Endothelial cell of hepatic sinusoid (primary cell): ENCODE results near the gene GZMB.
"Not testable (repeated sequence)": the region's sequence is repeated elsewhere in the genome, so short reads cannot be mapped to it uniquely, and the experiment has no call there.

Source experiments
- in situ Hi-C: cut with HindIII; loops from 2 replicates; pipeline ENCODE4 v1.10.0; 2017; ENCODE audit warnings: low sequenced_read_pairs

GZMB gene, protein sequence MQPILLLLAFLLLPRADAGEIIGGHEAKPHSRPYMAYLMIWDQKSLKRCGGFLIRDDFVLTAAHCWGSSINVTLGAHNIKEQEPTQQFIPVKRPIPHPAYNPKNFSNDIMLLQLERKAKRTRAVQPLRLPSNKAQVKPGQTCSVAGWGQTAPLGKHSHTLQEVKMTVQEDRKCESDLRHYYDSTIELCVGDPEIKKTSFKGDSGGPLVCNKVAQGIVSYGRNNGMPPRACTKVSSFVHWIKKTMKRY

DNA sequence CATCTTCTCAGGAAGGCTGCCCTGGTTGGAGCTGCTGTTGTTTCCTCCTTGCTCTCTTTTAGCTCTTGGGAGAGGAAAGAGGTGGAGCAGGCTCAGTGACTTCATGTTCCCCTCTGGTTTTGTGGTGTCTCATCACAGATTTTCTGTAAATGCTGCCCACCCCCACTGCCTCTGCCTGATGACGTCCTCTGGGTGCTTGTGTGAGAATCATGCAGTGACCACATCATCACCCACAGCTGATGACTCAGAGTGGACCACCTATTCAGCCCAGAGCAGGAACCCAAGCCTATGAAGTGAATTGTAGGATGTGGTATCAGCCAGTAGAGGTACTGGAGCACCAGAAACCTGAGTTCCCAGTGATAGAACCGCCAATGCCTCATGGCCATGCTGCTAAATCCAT is at the start of gene GZMB:
GZMB (minus strand) TSS at position 33 of the 400 bp plus-strand sequence; CDS start at position 3, 30 bp downstream.
- in situ Hi-C loops, result no loop called here

DNA sequence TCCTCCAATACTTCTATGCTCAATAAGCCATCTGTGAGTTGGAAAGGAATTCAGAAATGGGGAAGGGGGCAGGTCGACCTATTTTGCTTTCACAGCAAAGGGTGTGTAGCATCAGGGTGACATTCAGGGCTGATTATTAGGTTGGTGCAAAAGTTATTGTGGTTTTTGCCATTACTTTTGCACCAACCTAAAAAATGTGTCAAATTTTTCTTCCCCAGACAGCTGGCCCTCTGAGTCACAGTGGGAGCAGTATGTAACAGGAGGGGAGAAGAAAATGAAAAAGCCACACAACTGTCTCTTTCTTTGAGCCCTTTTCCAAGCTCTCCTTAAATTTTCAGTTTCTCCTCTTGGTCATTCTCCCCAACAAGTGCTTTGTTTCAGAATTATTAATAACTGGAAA is 47.1 kb upstream of the GZMB start:
- in situ Hi-C loops, result no loop called here

DNA sequence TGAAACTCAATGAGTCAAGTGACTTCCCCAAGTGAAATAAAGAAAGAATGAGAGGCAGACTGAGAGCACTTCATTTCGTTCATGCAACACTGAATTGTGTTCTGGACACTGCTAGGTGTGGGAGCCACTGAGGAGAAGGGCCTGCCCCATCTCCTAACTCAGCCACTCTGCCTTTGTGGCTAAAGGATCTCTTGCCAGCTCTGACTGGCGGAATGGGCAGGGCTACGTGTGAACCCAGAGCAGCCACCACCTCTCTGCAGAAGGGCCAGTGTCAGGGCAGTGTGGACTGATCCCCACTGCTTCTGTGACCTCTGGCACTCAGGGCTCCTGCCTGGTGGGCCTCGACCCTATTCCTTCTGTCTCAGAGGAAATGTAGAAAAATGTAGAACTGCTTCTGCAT is 46.5 kb upstream of the GZMB start:
- in situ Hi-C loops, result no loop called here

DNA sequence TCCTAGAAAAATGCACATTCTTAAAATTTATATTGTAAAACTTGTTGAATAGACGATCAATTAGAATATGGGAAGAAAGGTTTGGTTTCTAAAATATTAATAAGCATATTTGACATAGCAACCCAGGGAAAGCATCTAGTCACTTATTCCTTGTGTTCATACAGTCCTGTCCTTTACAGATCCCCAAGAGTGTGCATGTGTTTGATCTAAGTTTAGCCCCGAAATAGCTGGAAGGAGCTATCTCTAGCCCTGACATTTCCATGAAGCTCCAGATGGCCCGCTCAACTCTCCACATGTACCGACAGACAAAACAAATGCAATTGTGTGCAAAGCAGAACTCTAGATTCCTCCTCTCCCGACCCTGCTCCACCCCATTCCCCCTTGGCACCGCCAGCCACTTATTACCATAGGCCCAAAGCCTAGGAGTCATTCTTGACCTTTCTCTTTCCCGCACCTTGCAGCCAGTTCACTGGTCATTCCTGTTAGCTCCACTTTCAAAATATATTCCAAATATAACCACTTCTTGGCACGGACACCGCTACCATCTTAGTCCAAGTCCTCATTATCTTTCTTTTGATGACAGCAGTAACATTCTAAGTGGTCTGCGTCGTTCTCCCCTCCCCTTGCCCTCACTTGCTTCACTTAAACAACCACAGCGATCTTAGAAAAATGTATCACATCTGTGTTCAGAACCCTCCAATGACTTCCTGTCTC is 45.4 kb upstream of the GZMB start:
- in situ Hi-C loops, result no loop called here

DNA sequence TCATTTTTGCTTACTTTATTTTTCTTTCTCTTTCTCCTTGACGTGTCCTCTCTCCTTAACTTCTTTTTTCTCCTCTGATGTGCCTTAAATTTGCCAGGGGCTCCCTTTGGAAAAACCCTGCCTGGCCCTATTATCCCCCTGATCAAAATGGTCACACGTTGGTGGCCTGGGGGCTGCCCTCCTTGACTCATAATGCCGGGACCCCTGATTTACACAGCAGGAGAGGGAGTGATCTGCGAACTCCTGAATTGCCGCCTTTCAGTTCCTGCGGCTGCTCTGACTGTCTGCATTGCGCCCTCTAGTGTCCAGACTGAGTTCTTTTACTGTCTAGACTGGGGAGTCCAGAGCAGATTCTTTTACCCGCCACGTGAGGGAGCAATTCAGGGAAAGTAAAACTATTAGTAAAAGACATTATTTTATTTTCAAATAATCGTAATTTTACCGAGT is 44.8 kb upstream of the GZMB start:
- in situ Hi-C loops, result no loop called here

DNA sequence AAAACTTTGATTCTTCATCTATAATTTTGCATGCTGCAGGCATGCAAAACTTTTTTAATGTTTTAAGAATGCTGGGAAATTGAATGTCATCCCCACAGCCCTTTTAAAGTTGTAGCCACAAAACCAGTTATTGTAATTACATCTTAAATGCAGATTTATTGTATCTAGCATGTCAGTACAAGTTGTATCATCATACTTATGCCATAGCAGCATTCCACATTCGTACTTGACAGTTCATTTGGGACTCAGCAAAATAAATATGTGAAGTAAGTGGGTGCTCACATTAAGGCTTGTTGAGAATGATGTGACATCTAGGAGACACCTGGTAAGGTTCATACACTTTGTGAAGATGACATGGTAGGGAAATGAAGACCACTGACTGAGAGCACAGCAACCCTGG is 44.0 kb upstream of the GZMB start:
- in situ Hi-C loops, result no loop called here

DNA sequence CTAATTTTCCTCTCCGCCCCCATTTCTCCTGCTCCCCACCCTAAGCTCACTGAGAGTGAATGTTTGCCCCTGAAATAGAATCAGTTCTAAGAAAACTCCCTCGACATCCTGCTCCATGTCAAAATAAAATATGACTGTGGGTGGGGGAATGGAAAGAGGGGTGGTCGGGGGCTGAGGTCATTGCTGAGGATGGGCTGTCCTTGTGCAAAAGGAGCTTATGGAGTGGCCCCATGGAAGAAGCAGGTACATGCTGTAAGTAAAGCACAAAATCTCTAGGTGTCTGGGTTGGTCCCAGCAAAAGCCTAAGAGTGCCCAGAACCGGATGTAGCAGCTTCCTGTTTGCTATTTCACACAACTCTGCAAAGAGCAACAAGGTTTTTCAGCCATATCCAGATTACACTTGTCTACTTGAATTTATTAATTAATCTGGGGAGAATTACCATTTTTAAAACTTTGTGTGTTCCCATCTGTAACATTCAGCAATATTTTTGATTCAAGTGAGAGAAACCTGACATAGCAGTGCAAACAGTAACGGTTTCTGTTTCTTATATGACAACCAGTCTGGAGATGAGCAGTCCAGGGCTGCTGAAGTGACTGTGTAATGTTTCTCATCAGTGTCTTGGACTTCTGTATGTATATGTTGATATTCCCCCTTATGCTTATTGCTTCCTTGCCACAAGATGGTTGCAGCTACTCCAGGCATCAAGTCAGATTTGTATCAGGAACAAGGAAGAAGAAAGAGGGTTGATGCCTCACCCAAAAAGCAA is 40.4 kb upstream of the GZMB start:
- in situ Hi-C loops, result no loop called here

DNA sequence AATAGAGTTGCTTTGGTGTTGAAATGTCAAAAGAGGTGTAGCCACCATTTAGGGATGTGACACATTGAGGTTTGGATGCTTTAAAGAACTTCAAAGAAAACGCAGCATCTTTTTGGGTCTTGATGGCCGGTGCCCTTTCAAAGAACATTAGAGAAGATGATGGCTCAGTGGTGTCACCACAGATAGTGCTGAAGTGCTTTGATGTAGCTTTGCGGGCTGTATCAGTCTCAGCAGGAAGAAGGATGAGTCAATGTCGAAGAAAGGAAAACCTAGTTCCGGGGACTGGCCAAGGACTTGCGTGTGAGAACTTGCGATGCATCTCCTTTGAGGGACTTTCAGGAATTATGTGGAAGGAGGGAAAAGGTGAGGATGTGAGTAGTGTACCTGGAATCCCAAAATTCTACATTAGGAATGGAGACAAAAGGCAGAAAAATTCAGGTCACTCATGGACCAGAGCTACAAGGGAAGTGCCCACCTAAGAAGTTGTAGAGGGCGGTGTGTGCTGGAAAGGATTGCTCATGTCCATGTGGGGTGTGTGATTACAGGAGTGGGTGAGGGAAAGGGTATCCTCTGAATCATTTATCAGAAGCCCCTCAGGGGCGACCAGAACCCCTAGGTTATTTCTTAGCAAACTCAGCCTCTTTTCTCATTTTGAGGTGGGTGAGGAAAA is 39.7 kb upstream of the GZMB start:
- in situ Hi-C loops, result no loop called here

DNA sequence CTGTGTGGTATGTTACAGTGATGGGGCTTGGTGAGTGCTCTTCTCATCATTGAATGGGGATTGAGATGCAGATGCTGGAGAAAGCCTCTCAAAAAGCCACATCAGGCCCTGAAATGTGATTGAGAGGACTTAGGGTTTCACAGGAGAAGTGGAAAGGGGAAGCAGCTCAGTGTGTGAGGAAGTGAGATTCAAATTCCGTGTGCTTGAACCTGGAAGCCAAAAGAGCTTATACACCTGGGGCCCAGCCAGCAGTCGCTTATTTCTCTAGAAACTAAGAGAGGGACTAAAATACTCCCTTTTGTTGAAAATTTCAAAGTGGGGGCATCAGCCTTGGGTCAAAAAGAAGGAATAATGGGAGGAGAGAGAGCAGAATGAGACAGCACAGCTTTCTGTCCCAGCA is 39.1 kb upstream of the GZMB start:
- in situ Hi-C loops, result no loop called here

DNA sequence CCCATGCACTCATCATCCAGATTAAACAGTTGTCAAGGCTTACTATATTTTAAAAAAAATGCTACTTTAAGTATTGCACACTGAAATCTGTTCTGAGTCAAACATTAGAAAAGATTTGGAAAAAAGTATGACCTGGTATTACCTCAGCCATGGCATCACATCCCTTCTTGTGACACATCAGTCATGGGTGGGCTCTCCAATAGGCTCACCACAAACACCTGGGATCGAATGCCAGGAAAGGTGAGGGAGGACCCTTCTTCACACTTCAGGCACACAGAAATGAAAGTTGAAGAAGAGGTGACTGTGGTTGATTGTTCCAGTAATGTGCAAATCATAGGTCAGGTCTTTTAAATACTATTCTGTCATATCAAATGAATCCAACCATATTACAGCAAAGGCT is 36.6 kb upstream of the GZMB start:
- in situ Hi-C loops, result no loop called here

DNA sequence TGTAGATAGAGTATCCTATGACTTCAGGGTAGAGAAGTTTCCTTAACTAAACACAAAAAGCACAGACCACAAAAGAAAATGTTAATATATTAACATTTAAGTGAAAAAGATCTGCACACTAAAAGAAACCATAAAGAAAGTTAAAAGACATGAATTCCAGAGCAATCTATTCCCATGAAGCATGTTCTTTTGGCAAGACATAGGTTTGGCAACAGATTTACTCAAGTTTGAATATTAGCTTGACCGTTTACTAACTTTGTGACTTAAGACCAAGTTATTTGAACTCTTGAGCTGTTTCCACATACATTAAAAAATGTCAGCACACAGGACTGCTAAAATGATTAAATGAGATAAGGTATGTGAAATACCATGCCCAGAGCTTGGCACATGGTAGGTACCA is 35.7 kb upstream of the GZMB start:
- in situ Hi-C loops, result no loop called here

DNA sequence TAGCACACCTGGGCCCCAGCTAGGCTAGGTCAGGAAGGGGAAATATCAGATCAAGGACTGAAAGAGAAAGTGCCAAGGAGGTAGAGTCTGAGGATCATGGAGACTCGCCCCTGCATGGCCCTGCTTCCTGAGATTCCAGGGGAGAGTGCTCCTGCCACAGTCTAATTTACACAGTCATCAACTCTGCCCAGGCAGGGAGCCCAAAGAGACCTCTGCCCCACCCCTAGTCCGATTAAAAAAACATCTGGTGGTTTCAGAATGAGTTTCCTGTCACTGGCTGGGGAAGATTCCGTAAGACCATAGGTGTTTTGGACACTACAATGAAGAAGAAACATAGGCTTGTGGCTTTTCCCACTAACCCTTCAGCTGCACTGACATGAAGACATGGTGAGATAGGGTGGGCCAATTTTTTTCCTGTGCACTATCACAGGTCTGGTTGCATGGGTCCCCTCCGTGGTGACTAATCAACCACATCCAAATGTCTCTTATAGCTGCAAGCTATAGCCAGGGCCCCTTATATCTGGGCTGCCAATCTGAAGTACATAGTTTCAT is 31.5 kb upstream of the GZMB start:
- in situ Hi-C loops, result no loop called here

DNA sequence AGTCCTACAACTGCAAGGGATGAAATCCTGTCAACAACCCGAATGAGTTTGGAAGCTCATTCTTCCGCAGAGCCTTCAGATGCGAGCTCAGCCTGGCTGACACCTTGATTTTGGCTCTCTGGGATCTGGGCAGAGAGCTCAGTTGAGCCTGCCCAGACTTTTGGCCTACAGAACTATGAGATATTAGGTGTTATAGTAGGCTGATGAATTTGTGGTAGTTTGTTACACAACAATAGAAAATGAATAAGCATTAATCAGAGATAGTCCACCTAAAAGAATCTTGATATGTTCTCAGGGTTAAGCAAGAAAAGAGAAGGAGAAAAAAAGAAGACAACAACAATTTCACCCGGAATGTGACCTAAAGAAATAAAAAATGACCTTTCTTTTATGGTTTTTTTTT is 30.4 kb upstream of the GZMB start:
- in situ Hi-C loops, result no loop called here

DNA sequence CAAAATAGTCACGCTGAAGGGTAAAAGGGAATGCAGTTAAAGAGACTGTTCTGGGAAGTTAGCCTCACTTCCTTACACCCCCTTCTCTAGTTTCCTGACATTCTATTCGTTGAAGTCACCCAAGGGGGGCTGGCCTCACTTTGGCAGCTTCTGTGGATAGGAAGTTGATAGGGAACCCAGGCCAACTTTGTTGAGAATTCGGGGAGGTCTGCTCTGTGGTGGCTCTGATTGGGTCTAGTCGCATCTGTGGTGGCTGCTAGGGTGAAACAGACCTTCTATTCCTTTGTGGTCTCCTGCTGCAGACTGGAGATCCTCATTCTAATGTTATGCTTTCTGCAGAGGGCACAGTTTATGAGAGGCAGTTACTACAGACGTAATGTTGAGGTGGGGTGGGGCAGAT is 28.8 kb upstream of the GZMB start:
- in situ Hi-C loops, result no loop called here

DNA sequence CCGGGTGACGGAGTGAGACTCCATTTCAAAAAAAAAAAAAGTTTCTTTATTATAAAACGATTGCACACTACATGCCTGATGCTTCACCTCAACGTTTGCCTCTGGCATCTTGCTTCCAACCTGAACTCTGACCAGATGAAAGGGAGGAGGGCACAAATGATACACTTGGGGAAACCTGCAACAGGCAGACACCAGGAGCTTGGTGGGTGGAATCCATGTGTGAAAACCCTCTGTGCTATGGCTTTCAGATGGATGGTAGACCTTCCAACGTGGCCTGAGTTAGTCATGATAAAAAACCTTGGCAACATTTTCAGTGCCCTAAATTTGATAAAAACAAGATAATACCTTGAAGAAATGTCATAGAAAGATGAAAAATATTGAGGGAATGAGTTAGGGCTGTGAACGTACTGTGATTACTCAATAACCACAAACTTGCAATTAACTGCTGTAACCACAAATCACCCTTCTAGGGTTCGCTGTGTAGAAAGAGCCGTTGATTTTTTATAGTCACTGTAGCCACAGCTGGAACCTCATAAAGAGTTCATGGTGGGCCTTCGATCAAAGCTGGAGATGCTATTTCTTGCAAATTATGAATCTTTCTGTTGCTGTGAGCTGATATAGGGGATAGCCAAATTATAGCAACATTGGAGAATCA is 26.1 kb upstream of the GZMB start:
- in situ Hi-C loops, result no loop called here

DNA sequence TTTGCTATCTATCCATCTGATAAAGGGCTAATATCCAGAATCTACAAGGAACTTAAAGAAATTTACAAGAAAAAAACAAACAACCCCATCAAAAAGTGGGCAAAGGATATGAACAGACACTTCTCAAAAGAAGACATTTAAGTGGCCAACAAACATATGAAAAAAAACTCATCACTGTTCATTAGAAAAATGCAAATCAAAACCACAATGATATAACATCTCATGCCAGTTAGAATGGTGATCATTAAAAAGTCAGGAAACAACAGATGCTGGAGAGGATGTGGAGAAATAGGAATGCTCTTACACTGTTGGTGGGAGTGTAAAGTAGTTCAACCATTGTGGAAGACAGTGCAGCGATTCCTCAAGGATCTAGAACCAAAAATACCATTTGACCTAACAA is 14.4 kb upstream of the GZMB start:
- in situ Hi-C loops, result not testable (repeated sequence)

DNA sequence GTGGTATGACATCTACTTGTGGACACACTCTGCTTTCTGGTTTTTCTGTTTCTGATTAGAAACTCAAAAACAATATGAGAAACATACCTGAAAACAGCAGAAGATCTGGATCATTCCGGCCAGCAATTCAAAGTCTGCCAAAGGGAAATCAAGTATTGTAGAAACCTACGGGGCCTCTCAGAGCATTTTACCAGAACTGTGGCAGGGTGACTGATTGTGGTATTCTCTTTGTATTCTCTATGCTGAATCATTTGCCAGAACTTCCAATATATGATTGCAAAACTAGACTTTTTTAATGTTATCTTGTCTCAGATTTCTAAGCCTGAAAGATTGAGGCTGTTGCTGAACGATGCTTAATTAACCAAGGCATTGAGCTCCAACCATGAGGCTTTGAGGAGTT is 5.9 kb upstream of the GZMB start:
- in situ Hi-C loops, result no loop called here

DNA sequence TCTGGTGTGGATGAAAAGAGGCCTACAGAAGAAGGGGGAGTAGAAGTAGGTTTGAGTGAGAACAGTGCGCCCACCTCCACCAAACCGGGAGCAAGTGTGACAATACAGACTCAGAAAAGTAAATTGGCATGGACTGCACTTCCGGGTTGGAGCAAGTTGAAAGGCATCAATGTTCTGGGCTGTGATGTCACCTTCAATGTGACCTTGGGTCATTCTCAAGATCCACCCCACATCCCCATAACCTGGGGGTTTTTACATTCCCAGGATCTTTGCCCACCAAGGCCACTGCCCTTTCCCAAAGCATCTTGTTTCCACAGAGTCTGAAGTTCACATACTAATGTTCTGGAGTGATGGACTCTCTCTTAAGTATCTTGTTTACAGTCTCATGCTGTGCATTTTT is 5.3 kb upstream of the GZMB start:
- in situ Hi-C loops, result no loop called here

DNA sequence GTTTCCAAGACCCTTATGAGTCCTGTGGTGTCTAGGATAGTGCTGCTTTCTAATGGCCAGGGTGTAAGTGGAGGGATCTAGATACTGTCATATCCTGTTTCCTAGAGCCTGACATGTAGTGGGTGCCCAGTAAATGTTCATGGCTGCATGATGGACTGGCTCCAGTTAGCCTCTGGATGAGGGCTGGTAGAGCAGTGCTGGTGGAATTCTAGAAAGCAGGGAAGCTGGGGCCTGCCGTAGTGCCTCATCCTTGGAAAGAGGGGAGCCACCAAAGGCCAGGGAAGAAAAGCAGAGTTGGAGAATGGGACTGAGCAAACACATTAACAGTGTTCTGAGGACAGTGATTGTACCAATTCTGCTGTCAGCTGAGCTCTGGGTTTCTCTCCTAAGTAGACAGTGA is 637 bp downstream of the GZMB start:
- in situ Hi-C loops, result no loop called here

DNA sequence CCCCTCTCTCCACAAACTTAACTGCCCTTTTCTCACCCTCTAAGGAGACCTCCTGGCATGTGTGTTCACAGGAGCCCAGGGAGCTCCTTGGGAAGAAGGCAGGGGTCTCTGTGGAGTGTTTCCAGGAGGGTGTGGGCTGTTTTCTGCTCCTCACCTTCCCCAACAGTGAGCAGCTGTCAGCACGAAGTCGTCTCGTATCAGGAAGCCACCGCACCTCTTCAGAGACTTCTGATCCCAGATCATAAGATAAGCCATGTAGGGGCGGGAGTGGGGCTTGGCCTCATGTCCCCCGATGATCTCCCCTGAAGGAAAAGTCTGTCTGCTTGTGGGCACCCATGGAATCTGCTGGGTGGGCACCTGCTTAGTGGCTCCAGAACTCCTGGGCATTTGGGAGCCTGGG is 1.2 kb downstream of the GZMB start:
- in situ Hi-C loops, result no loop called here

DNA sequence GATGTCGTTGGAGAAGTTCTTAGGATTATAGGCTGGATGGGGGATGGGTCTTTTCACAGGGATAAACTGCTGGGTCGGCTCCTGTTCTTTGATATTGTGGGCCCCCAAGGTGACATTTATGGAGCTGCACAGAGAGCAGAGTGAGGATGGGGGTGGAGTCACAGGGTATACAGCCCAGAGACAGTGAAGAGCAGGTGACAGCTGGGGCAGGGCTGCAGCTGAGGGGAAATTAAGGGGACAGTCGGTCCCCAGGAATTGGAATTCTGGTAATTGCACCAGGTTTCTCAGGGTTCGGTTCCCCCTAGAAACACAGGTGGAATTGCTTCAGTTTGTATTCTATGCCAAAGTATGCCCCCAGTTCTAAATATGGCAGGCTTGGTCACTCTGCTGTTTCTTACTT is 1.7 kb downstream of the GZMB start:
- in situ Hi-C loops, result no loop called here
